IPS DF 6.9 (cell line): ENCODE results near the gene TNFRSF8.

Experiments used
- DNase-seq: peaks from one replicate; pipeline ENCODE4 v3.0.0-alpha.2; 2013; ENCODE audit warnings: low read depth, low spot score
- H3K27ac ChIP-seq: one replicate; pipeline ENCODE4 v1.5.1; 2013; ENCODE audit warnings: low read length, control low read depth
- H3K27me3 ChIP-seq: 2 replicates; pipeline ENCODE4 v1.6.1; 2013; ENCODE audit warnings: mild to moderate bottlenecking, low read length; ENCODE audit not compliant: control insufficient read depth, insufficient read depth
- H3K36me3 ChIP-seq: 2 replicates; pipeline ENCODE4 v1.6.1; 2013; ENCODE audit warnings: low read length; ENCODE audit not compliant: control insufficient read depth, insufficient read depth
- H3K4me1 ChIP-seq: 2 replicates; pipeline ENCODE4 v1.6.1; 2013; ENCODE audit warnings: low read length; ENCODE audit not compliant: control insufficient read depth, insufficient read depth
- H3K4me3 ChIP-seq: 2 replicates; pipeline ENCODE4 v1.5.1; 2013; ENCODE audit warnings: mild to moderate bottlenecking, low read length
- H3K9me3 ChIP-seq: 2 replicates; pipeline ENCODE4 v1.6.1; 2013; ENCODE audit warnings: low read length, inconsistent platforms; ENCODE audit not compliant: control insufficient read depth, insufficient read depth
- WGBS: extraction: QIAGEN DNeasy Blood & Tissue Kit; methylation state at CpG from one replicate; pipeline ENCODE4 v1.1.7; 2013; ENCODE audit warnings: mixed read lengths, missing lambda C conversion rate; ENCODE audit not compliant: insufficient read length, insufficient coverage; 5-methylcytosine and 5-hydroxymethylcytosine counted together

Gene TNFRSF8

GRCh38 chr1:12052997-12053686 lies 10.0 kb upstream of the TNFRSF8 start:
- peaks cover 2% of the 10 kb centered on the region for H3K4me1 ChIP-seq
- no CpG with 5 or more reads among the region's 14 CpGs for WGBS

GRCh38 chr1:12053752-12054548 lies 9.2 kb upstream of the TNFRSF8 start:
- no peak for DNase-seq
- Histone ChIP-seq H3K36me3 (no peaks in the 10 kb centered on the region), H3K27me3 (no peaks in the 10 kb centered on the region), H3K9me3 (no peaks in the 10 kb centered on the region), H3K4me1 (peaks cover 2% of the 10 kb centered on the region), H3K4me3 (no peak overlapping the region), H3K27ac (no peak overlapping the region)
- WGBS = no CpG with 5 or more reads among the region's 13 CpGs

More at GRCh38 chr1:12052997-12053686, 10.0 kb upstream of the TNFRSF8 start:
- H3K27me3 ChIP-seq = no peaks in the 10 kb centered on the region
- no peaks in the 10 kb centered on the region for H3K9me3 ChIP-seq
- no peak for DNase-seq
- H3K27ac ChIP-seq = no peak overlapping the region
- H3K4me3 ChIP-seq = no peak overlapping the region
- no peaks in the 10 kb centered on the region for H3K36me3 ChIP-seq

GRCh38 chr1:12055259-12055658 lies 7.8 kb upstream of the TNFRSF8 start:
- Histone ChIP-seq H3K4me1 (no peaks in the 10 kb centered on the region), H3K9me3 (no peaks in the 10 kb centered on the region), H3K36me3 (no peaks in the 10 kb centered on the region), H3K27ac (no peak overlapping the region), H3K27me3 (no peaks in the 10 kb centered on the region), H3K4me3 (no peak overlapping the region)
- no CpG with 5 or more reads among the region's 6 CpGs for WGBS
- no peak for DNase-seq

- WGBS = no CpG with 5 or more reads among the region's 16 CpGs
- H3K4me1 ChIP-seq = no peaks in the 10 kb centered on the region
Measured at GRCh38 chr1:12056331-12056841, 6.7 kb upstream of the TNFRSF8 start.

GRCh38 chr1:12057382-12057781 lies 5.7 kb upstream of the TNFRSF8 start:
- Histone ChIP-seq H3K27me3 (no peaks in the 10 kb centered on the region), H3K4me3 (no peak overlapping the region; the same call in 1 of the 2 replicates), H3K27ac (no peak overlapping the region), H3K4me1 (no peaks in the 10 kb centered on the region), H3K36me3 (no peaks in the 10 kb centered on the region), H3K9me3 (no peaks in the 10 kb centered on the region)
- DNase-seq = no peak

More at GRCh38 chr1:12056331-12056841, 6.7 kb upstream of the TNFRSF8 start:
- Histone ChIP-seq H3K9me3 (no peaks in the 10 kb centered on the region), H3K36me3 (no peaks in the 10 kb centered on the region), H3K27me3 (no peaks in the 10 kb centered on the region), H3K4me3 (no peak overlapping the region), H3K27ac (no peak overlapping the region)
- no peak for DNase-seq

GRCh38 chr1:12057940-12058687 lies 5.0 kb upstream of the TNFRSF8 start:
- Histone ChIP-seq H3K36me3 (no peaks in the 10 kb centered on the region), H3K4me1 (no peaks in the 10 kb centered on the region), H3K4me3 (no peak overlapping the region), H3K27ac (no peak overlapping the region), H3K9me3 (no peaks in the 10 kb centered on the region), H3K27me3 (no peaks in the 10 kb centered on the region)
- DNase-seq = no peak
- no CpG with 5 or more reads among the region's 4 CpGs for WGBS

- no peaks in the 10 kb centered on the region for H3K27me3 ChIP-seq
- no peaks in the 10 kb centered on the region; the same call in 1 of the 2 replicates for H3K4me1 ChIP-seq
- no CpG with 5 or more reads among the region's 3 CpGs for WGBS
- H3K4me3 ChIP-seq = no peak overlapping the region
- H3K9me3 ChIP-seq = no peaks in the 10 kb centered on the region
- H3K27ac ChIP-seq = no peak overlapping the region
- DNase-seq = no peak
- H3K36me3 ChIP-seq = no peaks in the 10 kb centered on the region
Measured at GRCh38 chr1:12059226-12059625, 3.9 kb upstream of the TNFRSF8 start.

- Histone ChIP-seq H3K36me3 (no peaks in the 10 kb centered on the region), H3K4me3 (no peak overlapping the region), H3K4me1 (peaks cover 3% of the 10 kb centered on the region), H3K9me3 (no peaks in the 10 kb centered on the region), H3K27me3 (no peaks in the 10 kb centered on the region), H3K27ac (no peak overlapping the region)
- no CpG with 5 or more reads among the region's 7 CpGs for WGBS
- DNase-seq = no peak
Measured at GRCh38 chr1:12059722-12060464, 3.2 kb upstream of the TNFRSF8 start.

- H3K36me3 ChIP-seq = no peaks in the 10 kb centered on the region
- no peak overlapping the region for H3K4me3 ChIP-seq
- no peak overlapping the region for H3K27ac ChIP-seq
- H3K9me3 ChIP-seq = no peaks in the 10 kb centered on the region
- peaks cover 3% of the 10 kb centered on the region for H3K4me1 ChIP-seq
- H3K27me3 ChIP-seq = no peaks in the 10 kb centered on the region
- DNase-seq = no peak
- WGBS = no CpG with 5 or more reads among the region's 3 CpGs
Measured at GRCh38 chr1:12060500-12060899, 2.6 kb upstream of the TNFRSF8 start.
